CD4-positive, alpha-beta T cell treated with Interleukin-17A for 1 hour (primary cell): ENCODE measurements around the gene STIM2.
"Not testable (repeated sequence)": the region's sequence is repeated elsewhere in the genome, so short reads cannot be mapped to it uniquely, and the experiment has no call there.

Source experiments
- DNase-seq: peaks from one replicate; pipeline ENCODE4 v3.0.0-alpha.2; 2020

The STIM2 gene

DNA sequence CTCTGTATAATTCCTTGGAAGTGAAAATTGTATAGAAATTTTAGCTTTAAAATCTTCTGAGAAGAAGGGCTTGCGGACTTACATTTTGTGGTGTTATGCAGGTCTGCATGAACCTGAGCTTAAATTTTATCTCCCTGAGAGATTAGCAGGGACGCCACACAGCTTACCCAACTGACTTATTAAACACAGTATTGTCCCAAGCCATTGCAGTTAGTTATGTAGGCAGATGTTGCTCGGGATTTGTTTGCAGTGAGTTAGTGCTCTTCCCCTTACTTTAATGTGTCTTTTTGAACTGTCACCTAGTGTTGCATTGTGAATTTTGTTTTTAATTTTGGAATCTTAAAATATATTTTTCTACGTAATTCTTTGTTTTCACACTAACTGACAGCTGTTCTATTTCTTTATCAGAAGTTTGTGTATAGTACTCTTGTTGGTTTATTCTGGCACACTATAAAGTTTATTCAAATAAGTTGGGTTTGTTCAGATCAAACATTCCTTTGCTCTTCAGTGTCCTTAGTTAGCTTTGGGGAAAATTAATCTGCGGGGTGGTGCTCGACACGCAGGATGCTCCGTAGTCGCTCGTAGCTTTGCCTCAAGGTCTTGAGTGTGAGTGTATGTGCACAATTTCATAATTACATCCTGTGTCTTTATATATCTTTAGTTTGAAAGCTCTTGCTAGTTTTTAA lies 145.4 kb downstream of the STIM2 start:
- DNase-seq, result no peak

DNA sequence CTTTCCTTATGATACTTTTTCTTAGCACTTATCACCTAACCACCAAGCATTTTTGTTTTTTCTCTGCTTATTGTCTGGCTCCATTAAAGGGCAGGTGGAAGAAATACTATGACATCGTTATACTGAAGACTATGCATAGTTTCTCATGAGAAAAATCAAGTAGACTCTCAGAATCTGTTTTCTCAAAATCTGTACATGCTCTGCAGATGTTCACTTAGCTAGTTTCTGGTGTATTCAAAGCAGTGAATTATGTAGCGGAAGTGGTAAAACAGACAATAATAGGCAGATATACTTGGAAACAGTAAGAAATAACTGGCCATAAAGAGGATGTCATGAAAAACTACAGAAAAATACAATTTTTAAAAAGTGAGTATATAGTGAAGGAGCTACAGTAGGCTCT lies 146.0 kb downstream of the STIM2 start:
- DNase-seq, result no peak

GRCh38 chr4:27007507-27007906 lies 146.9 kb downstream of the STIM2 start:
- DNase-seq, result no peak

DNA sequence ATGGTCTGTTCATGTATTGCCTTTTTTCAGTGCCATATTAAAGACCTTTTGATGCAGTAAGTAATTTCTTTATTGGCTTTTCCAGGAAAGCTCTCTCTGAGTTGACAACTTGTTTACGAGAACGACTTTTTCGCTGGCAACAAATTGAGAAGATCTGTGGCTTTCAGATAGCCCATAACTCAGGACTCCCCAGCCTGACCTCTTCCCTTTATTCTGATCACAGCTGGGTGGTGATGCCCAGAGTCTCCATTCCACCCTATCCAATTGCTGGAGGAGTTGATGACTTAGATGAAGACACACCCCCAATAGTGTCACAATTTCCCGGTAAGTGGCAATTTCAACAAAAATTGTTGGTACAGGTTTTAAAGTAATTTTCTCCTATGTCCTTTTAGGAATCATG lies 148.0 kb downstream of the STIM2 start:
- DNase-seq, result no peak

GRCh38 chr4:27009539-27009938 lies 148.9 kb downstream of the STIM2 start:
- no peak for DNase-seq

GRCh38 chr4:27010334-27010940 lies 149.8 kb downstream of the STIM2 start:
- peak; percentile 71 for DNase-seq

GRCh38 chr4:27011401-27011800 lies 150.8 kb downstream of the STIM2 start:
- no peak for DNase-seq

GRCh38 chr4:27013012-27013411 lies 152.4 kb downstream of the STIM2 start:
- DNase-seq, result no peak

- DNase-seq, result no peak
Measured at GRCh38 chr4:27016551-27016950, 155.9 kb downstream of the STIM2 start.

DNA sequence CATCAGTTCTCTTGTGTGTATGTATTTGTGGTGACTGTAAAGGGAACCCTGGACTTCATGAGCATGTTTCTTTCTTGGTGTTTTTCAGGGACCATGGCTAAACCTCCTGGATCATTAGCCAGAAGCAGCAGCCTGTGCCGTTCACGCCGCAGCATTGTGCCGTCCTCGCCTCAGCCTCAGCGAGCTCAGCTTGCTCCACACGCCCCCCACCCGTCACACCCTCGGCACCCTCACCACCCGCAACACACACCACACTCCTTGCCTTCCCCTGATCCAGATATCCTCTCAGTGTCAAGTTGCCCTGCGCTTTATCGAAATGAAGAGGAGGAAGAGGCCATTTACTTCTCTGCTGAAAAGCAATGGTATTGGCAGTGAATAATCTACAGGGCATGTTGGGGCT lies 157.0 kb downstream of the STIM2 start:
- DNase-seq, result no peak

DNA sequence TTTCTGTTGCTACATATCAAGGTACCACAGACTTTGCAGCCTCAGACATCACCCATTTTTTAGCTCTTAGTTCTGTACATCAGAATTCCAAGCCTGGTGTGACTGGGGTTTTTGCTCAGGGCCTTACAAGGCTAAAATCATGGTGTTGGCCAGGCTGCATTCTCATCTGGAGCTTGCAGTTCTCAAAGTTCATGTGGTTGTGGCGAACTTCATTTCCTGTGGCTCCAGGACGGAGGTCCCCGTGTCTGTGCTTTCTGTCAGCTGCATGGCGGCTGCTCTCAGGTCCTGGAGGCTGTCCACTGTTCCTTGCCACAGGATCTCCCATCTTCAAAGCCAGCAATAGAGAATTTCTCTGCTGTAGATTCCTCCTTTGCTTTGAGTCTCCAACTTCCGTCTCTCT lies 157.4 kb downstream of the STIM2 start:
- no peak for DNase-seq

- no peak for DNase-seq
Measured at GRCh38 chr4:27018910-27019309, 158.3 kb downstream of the STIM2 start.

- no peak for DNase-seq
Measured at GRCh38 chr4:27019766-27020165, 159.1 kb downstream of the STIM2 start.

DNA sequence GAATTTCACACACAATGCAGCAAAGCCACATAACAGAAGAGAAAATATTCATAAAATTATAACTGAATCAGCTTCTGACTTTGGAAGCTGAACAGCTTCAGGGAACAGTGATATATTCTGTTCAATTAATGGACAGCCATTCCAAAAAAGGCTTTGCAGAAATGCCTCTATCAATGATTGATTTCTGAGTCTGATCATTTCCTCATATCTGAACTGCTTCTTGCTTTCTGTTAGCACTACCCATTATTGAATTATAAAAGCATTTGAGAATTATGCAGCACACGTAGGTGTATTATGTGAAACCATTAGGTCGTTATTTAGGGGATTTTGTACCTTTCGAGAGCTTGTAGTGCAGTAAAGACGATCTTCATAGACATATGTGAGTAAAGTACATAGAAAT lies 159.6 kb downstream of the STIM2 start:
- DNase-seq, result no peak

- DNase-seq, result no peak
Measured at GRCh38 chr4:27020603-27021002, 160.0 kb downstream of the STIM2 start.

DNA sequence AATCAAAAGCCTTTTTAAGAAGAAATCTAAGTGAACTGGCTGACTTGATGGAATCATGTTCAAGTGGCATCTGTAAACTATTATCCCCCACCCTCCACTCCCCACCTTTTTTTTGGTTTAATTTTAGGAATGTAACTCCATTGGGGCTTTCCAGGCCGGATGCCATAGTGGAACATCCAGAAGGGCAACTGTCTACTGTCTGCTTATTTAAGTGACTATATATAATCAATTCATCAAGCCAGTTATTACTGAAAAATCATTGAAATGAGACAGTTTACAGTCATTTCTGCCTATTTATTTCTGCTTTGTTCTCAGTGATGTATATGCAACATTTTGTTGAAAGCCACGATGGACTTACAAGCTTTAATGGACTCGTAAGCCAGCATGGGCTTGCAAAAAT lies 162.3 kb downstream of the STIM2 start:
- DNase-seq, result no peak

GRCh38 chr4:27023366-27023765 lies 162.7 kb downstream of the STIM2 start:
- DNase-seq, result no peak

- no peak for DNase-seq
Measured at GRCh38 chr4:27024805-27025204, 164.2 kb downstream of the STIM2 start.

- no peak for DNase-seq
Measured at GRCh38 chr4:27027428-27027827, 166.8 kb downstream of the STIM2 start.

- not testable (repeated sequence) for DNase-seq
Measured at GRCh38 chr4:27035127-27035526, 174.5 kb downstream of the STIM2 start.

- DNase-seq, result no peak
Measured at GRCh38 chr4:27040356-27040755, 179.7 kb downstream of the STIM2 start.

GRCh38 chr4:27042411-27042810 lies 181.8 kb downstream of the STIM2 start:
- DNase-seq, result no peak

- no peak for DNase-seq
Measured at GRCh38 chr4:27043200-27043599, 182.6 kb downstream of the STIM2 start.

DNA sequence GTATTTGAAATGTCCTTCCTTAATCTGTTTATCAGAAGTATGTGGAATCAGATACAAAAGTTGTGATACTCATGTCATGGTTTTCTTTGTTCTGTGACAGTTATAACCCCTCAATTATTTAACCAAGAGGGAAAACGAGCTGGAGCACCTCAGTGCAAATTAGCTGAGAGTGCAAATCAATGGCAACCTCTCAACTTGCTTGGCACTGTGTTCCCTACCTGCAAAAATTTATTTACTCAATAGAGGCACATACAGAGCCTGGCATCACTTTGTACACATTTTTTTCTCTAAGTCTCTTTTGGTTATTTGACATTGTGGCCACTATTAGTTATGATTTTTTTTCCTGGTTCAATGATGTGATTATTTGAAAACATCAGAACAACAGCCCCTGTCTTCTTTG lies 186.2 kb downstream of the STIM2 start:
- DNase-seq, result no peak
